ACHN (cell line): ENCODE results near the gene ATP8B4.

Experiments
- DNase-seq: peaks from one replicate; pipeline ENCODE4 v3.0.0-alpha.2; 2015
- in situ Hi-C: cut with HindIII; loops from 2 replicates; pipeline ENCODE4 v1.10.0; 2017; ENCODE audit warnings: low sequenced_read_pairs, low pct_ligation_motif_present, low pct_unique_long_range_greater_than_20kb

Gene ATP8B4

GRCh38 chr15:49895347-49896223 is 223.4 kb downstream of the ATP8B4 start:
- in situ Hi-C loops = no loop called here
- DNase-seq = no peak

GRCh38 chr15:49890689-49891088 is 228.3 kb downstream of the ATP8B4 start:
- in situ Hi-C loops = no loop called here
- DNase-seq = no peak

DNA sequence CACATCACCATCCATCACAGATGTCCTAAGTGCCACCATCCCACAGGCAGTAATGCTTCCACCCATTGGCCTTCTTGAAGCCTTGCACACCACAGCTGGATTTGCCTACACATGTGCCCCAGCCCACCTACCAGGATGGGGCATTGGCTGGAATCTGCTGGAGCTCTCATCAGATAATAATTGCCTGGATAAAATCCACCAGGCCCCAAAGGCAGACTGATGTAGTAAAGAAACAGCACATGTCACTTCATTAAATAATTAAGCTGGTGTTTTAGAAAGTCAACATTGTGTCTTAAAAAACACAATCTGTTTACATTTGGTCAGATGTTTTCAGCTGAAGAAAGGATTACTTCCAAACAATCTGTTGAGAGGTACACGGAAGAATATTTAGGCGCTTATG is 229.5 kb downstream of the ATP8B4 start:
- DNase-seq = no peak
- in situ Hi-C loops = no loop called here

GRCh38 chr15:49888734-49889133 is 230.3 kb downstream of the ATP8B4 start:
- in situ Hi-C loops = no loop called here
- no peak for DNase-seq

DNA sequence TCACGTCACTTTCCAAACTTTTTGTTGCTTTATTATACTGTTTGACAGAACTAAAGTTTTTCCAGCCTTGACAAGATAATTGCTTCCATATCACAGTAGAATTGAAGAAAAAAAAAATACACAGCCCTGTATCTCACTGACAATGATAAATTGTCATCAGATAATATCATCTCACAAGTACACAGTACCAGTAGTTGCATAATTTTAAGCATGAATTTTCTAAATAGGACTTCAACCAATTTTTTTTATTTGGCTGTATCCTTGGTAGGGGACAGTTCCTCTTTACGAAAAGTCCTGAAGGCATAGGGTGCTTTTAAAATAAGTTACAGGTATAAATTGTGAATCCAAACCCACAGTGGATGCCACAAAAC is 230.7 kb downstream of the ATP8B4 start:
- in situ Hi-C loops = no loop called here
- no peak for DNase-seq

DNA sequence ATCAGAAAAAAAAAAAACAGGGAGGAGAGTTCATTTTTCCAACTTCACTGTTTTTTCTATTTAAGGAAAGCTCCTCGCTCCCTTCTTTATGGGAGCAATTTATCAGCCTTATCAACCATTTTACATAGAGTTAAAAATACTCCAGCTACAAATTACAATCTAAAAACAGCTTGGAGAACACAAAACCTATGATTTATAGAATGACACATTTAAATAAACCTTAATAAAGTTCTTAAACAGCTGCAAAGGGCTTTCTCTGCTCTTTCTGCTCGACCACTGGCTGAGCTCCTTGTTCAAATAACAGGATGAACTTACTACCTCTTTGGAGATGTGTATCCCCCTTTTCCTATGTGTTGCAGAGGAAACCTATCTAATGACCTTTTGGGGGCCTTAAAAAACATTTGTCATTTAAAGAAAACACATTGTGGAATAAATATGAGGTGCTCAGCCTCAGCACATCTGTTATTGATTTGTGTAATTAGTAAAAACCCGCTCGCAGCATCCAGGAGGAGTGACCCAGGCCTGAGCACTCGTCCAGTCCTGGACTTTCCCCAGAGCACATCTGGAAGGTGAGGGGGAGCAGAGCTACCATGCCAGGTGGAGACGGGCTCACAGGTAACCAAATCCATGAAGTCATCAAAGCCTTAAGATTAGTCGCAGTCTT is 231.2 kb downstream of the ATP8B4 start:
- in situ Hi-C loops = no loop called here
- no peak for DNase-seq

- no peak for DNase-seq
- in situ Hi-C loops = no loop called here
These were observed 235.9 kb downstream of the ATP8B4 start for GRCh38 chr15:49883121-49883520.

GRCh38 chr15:49881866-49882265 is 237.2 kb downstream of the ATP8B4 start:
- no peak for DNase-seq
- in situ Hi-C loops = no loop called here

DNA sequence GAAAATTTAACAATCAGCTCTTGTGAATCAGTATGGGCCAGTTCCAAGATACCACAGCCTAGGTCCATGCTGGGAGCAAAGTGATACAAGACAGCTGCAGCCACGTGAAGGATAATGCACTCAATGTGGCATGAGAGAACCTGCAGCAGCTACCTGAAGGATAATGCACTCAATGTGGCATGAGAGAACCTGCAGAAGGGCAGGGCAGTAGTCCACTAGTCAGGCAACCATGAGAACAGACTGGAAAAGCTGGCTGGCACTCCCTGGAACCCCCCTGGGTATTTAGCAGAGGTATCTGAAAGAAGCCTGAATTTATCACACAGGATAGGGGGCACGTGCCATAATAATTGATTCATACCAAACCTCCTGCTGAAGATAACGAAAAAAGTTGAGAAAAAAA is 237.6 kb downstream of the ATP8B4 start:
- DNase-seq = no peak
- in situ Hi-C loops = no loop called here

- DNase-seq = no peak
- in situ Hi-C loops = no loop called here
These were observed 241.0 kb downstream of the ATP8B4 start for GRCh38 chr15:49877873-49878521.

- in situ Hi-C loops = no loop called here
- DNase-seq = no peak
These were observed 241.7 kb downstream of the ATP8B4 start for GRCh38 chr15:49877117-49877872.

GRCh38 chr15:49876401-49877038 is 242.5 kb downstream of the ATP8B4 start:
- DNase-seq = peak; percentile 20
- in situ Hi-C loops = no loop called here

- DNase-seq = no peak
- in situ Hi-C loops = no loop called here
These were observed 243.6 kb downstream of the ATP8B4 start for GRCh38 chr15:49875392-49875791.

DNA sequence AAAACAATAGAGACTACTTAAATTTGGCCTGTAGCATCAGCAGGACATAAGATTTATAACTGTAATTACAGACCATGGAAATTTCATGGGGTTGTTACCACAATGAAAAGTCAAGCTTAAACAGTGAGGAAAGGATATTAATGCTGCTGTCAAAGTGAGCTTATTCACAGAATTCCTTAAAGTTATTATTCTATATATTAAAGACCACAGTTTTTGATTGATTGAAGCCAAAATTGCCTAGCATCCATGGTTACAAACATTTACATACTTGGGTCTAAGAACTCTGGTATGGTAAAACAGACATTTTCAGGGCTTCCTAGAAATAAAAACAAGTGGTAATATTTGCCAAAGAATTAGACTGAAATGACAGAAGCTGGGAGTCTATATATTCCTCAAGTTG is 248.6 kb downstream of the ATP8B4 start:
- DNase-seq = no peak
- in situ Hi-C loops = no loop called here

- DNase-seq = no peak
- in situ Hi-C loops = no loop called here
These were observed 250.7 kb downstream of the ATP8B4 start for GRCh38 chr15:49868348-49868747.

GRCh38 chr15:49865925-49866757 is 252.9 kb downstream of the ATP8B4 start:
- DNase-seq = no peak
- in situ Hi-C loops = no loop called here

DNA sequence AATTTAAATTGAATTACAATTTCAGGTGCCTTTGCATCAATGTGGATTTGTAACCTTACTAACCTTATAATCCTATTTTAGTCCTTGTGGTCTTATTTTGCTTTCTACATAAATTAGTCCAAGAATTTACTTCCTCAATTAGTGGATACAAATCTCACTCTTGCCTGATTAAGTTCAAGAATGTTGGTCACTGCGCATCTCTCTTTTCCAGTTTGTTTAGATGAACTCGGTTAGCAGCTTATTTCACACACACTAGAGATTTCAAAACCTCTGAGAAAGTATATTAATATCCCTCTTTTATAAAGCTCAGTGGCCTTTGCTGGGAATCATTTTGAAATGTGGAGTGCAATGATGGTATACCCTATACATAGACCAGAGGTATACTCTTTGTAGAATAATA is 254.8 kb downstream of the ATP8B4 start:
- in situ Hi-C loops = no loop called here
- no peak for DNase-seq
